Endodermal cell (in vitro differentiated cells): ENCODE results near the gene NRXN3. TPM values are rescaled to one million over a fixed set of nuclear protein-coding genes. Genes with fewer than 3 reads are reported as not detected.

Experiments
- DNase-seq: peaks from one replicate; pipeline ENCODE4 v3.0.0-alpha.2; 2017
- H3K27ac ChIP-seq: 2 replicates; pipeline ENCODE4 v1.5.1; 2013; ENCODE audit warnings: mild to moderate bottlenecking, low read depth, low read length, moderate library complexity
- H3K27me3 ChIP-seq: 2 replicates; pipeline ENCODE4 v1.6.1; 2013; ENCODE audit warnings: mild to moderate bottlenecking, low read length, moderate library complexity; ENCODE audit not compliant: insufficient read depth, control insufficient read depth, poor library complexity, severe bottlenecking
- H3K36me3 ChIP-seq: 2 replicates; pipeline ENCODE4 v1.7.0; 2013; ENCODE audit warnings: mild to moderate bottlenecking, low read length, moderate library complexity; ENCODE audit not compliant: control insufficient read depth, insufficient read depth
- H3K4me1 ChIP-seq: one replicate; pipeline ENCODE4 v1.7.0; 2013; ENCODE audit warnings: low read length; ENCODE audit not compliant: control insufficient read depth, insufficient read depth
- H3K4me3 ChIP-seq: 2 replicates; pipeline ENCODE4 v1.5.1; 2013; ENCODE audit warnings: mild to moderate bottlenecking, low read length, moderate library complexity
- H3K9ac ChIP-seq: 2 replicates; pipeline ENCODE4 v1.6.1; 2013; ENCODE audit warnings: mild to moderate bottlenecking, low read length, moderate library complexity; ENCODE audit not compliant: poor library complexity, severe bottlenecking; ENCODE audit errors: extremely low read depth
- H3K9me3 ChIP-seq: 2 replicates; pipeline ENCODE4 v1.6.1; 2013; ENCODE audit warnings: mild to moderate bottlenecking, low read length, moderate library complexity; ENCODE audit not compliant: control insufficient read depth
- H3K27ac Mint-ChIP-seq: 2 replicates; pipeline ENCODE4 v1.8.0; 2020; ENCODE audit warnings: mixed read lengths
- H3K27me3 Mint-ChIP-seq: 2 replicates; pipeline ENCODE4 v1.8.0; 2021; ENCODE audit warnings: mild to moderate bottlenecking, mixed read lengths; ENCODE audit not compliant: insufficient read depth
- H3K36me3 Mint-ChIP-seq: 2 replicates; pipeline ENCODE4 v1.8.0; 2020; ENCODE audit warnings: low read depth, mixed read lengths
- H3K4me1 Mint-ChIP-seq: 2 replicates; pipeline ENCODE4 v1.8.0; 2020; ENCODE audit warnings: mixed read lengths
- H3K4me3 Mint-ChIP-seq: 2 replicates; pipeline ENCODE4 v1.8.0; 2020; ENCODE audit warnings: mild to moderate bottlenecking, moderate library complexity, mixed read lengths
- H3K9me3 Mint-ChIP-seq: 2 replicates; pipeline ENCODE4 v1.8.0; 2020; ENCODE audit warnings: mild to moderate bottlenecking, mixed read lengths
- CTCF ChIP-seq: fragments of 200-600 bp; sonication (generic); conservative IDR thresholded peaks from 2 replicates; pipeline ENCODE4 v1.5.0; 2021; ENCODE audit warnings: antibody characterized with exemption, mild to moderate bottlenecking
- WGBS, 2 experiments: methylation state at CpG; one replicate each; pipeline versions ENCODE4 v1.1.5 to v1.1.7; 2013; ENCODE audit warnings: missing lambda C conversion rate in 2 of 2, mixed read lengths in 1 of 2; ENCODE audit not compliant: insufficient coverage in 1 of 2, insufficient read length in 1 of 2; 5-methylcytosine and 5-hydroxymethylcytosine counted together
- total RNA-seq, 2 donors: library from RNA; stranded (reverse); fragmentation: NEBNext Ultra II Directional in 1 of 2; extraction: Animal tissue kit (Norgen Biotek cat#: 25700) in 1 of 2; gene quantifications; 2 replicates in 1 of 2; 3 replicates in 1 of 2; pipeline ENCODE4 v1.2.1, GENCODE V29; 2021

The NRXN3 gene
- total RNA-seq, 2 donors from 2014 or later = 20.9 to 21.4 TPM

- Mint-ChIP-seq H3K36me3 (no peaks in the 10 kb centered on the region), H3K4me3 (no peak overlapping the region), H3K4me1 (peaks cover 32% of the 10 kb centered on the region), H3K9me3 (no peaks in the 10 kb centered on the region), H3K27me3 (no peaks in the 10 kb centered on the region), H3K27ac (no peak overlapping the region)
- DNase-seq = no peak
- peaks cover 17% of the 10 kb centered on the region for H3K4me1 ChIP-seq
- 93 to 100% methylated on average over 1 to 2 of the region's 2 CpGs for WGBS, 2 experiments
- H3K9ac ChIP-seq = no peak overlapping the region
- H3K4me3 ChIP-seq = no peak overlapping the region
- no peak overlapping the region for H3K27ac ChIP-seq
- H3K9me3 ChIP-seq = no peaks in the 10 kb centered on the region
- no peaks in the 10 kb centered on the region for H3K36me3 ChIP-seq
- TF ChIP-seq CTCF = no peak
- peaks cover 9% of the 10 kb centered on the region for H3K27me3 ChIP-seq
These were observed 1398.9 kb downstream of the NRXN3 start for GRCh38 chr14:79569072-79569471.

GRCh38 chr14:79570648-79571047, 1400.5 kb downstream of the NRXN3 start:
- Histone ChIP-seq H3K36me3 (no peaks in the 10 kb centered on the region), H3K9me3 (no peaks in the 10 kb centered on the region), H3K9ac (no peak overlapping the region), H3K4me3 (no peak overlapping the region), H3K4me1 (peaks cover 14% of the 10 kb centered on the region), H3K27me3 (peaks cover 9% of the 10 kb centered on the region), H3K27ac (no peak overlapping the region)
- Mint-ChIP-seq H3K9me3 (no peaks in the 10 kb centered on the region), H3K4me3 (no peak overlapping the region), H3K36me3 (no peaks in the 10 kb centered on the region), H3K27ac (no peak overlapping the region), H3K27me3 (no peaks in the 10 kb centered on the region), H3K4me1 (peaks cover 36% of the 10 kb centered on the region)
- TF ChIP-seq CTCF = no peak
- DNase-seq = no peak
- WGBS, 2 experiments = 86 to 94% methylated on average over 1 of the region's 1 CpG

DNA sequence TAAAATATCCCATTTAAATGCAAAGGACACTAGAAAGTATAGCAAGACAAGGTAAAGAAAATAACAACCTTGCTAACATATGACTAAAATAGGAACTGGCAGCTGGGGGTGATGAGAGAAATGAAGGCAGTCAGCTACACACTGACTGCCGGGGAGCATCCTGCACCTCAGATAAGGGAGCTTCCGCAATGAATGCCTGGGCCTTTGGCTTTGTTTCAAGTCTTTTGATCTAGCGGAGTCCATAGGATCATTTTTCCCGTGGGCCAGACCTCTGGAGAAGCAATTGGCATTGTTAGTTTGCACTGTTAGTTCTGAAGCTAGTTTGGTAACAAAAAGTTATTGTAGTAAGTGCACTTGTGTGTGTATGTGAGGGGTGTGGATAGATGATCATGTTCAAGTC, 1401.2 kb downstream of the NRXN3 start:
- Histone ChIP-seq H3K9me3 (no peaks in the 10 kb centered on the region), H3K9ac (no peak overlapping the region), H3K36me3 (no peaks in the 10 kb centered on the region), H3K4me1 (peaks cover 10% of the 10 kb centered on the region), H3K27ac (no peak overlapping the region), H3K27me3 (peaks cover 9% of the 10 kb centered on the region), H3K4me3 (no peak overlapping the region)
- Mint-ChIP-seq H3K36me3 (no peaks in the 10 kb centered on the region), H3K27ac (no peak overlapping the region), H3K9me3 (no peaks in the 10 kb centered on the region), H3K4me1 (peaks cover 35% of the 10 kb centered on the region), H3K27me3 (no peaks in the 10 kb centered on the region), H3K4me3 (no peak overlapping the region)
- no peak for TF ChIP-seq CTCF
- WGBS, 2 experiments = 71 to 90% methylated on average over 2 to 4 of the region's 4 CpGs
- no peak for DNase-seq
